ENCODE data around the gene TSC22D2. TPM values are rescaled to one million over a fixed set of nuclear protein-coding genes. Genes with fewer than 3 reads are reported as not detected.

The TSC22D2 gene
- total and polyA plus RNA-seq, 2 of the 8 experiments (the other 6 are each of a cell fraction or from before 2014, with no cell fraction given): 3.4 to 27.6 TPM

- Histone ChIP-seq H3K4me1 (replicated peaks in 1 of 4; ENCODE audit: control insufficient read depth in 3 of 4, insufficient read depth in 4 of 4, low read length in 3 of 4) (no peaks in the 10 kb centered on the region), H4K91ac (replicated peaks; ENCODE audit: insufficient read length, low read length) (no peak overlapping the region), H3K23ac (ENCODE audit: insufficient read length) (no peak overlapping the region), H2AFZ (ENCODE audit: low read length) (no peak overlapping the region), H3K79me2 (ENCODE audit: control insufficient read depth in 1 of 2, insufficient read depth in 2 of 2, low read length in 2 of 2) (peaks cover 0 to 53% of the 10 kb centered on the region in 2 experiments; a peak in 2 of 4 replicates), H2BK5ac (ENCODE audit: low read depth, low read length) (no peak overlapping the region), H4K5ac (ENCODE audit: insufficient read length, low read depth, low read length) (no peak overlapping the region), H3K27ac (ENCODE audit: low read depth, low read length) (no peak overlapping the region), H2BK12ac (ENCODE audit: low read depth, low read length) (no peak overlapping the region), H3K79me1 (ENCODE audit: low read depth, low read length) (no peaks in the 10 kb centered on the region), H4K20me1 (replicated peaks in 1 of 2; ENCODE audit: control insufficient read depth in 1 of 2, insufficient read depth in 2 of 2, low read length in 2 of 2) (peaks cover 2 to 4% of the 10 kb centered on the region in 2 experiments), H2AK5ac (ENCODE audit: low read depth, low read length) (no peak overlapping the region), H3K18ac (ENCODE audit: extremely low read depth, low read length) (no peak overlapping the region), H3K4me2 (ENCODE audit: insufficient read depth in 1 of 2, low read depth in 2 of 2, low read length in 2 of 2) (no peak overlapping the region), H2BK120ac (replicated peaks; ENCODE audit: low read depth, low read length) (no peak overlapping the region), H4K8ac (ENCODE audit: extremely low read depth, insufficient read depth, low read length) (no peak overlapping the region; the same call in 1 of the 2 replicates), H3K36me3 (ENCODE audit: control insufficient read depth in 2 of 4, insufficient read depth in 4 of 4, low read length in 3 of 4) (no peaks in the 10 kb centered on the region), H3K23me2 (ENCODE audit: low read depth, low read length) (no peaks in the 10 kb centered on the region), H2BK15ac (ENCODE audit: low read length) (no peak overlapping the region), H3K27me3 (replicated peaks in 1 of 4; ENCODE audit: control insufficient read depth in 3 of 4, extremely low read depth in 1 of 4, insufficient read depth in 3 of 4, low read length in 3 of 4) (no peaks in the 10 kb centered on the region), H3K4ac (replicated peaks; ENCODE audit: insufficient read length, low read depth, low read length) (no peak overlapping the region), H3K14ac (ENCODE audit: insufficient read length) (no peak overlapping the region), H3K9me3 (ENCODE audit: insufficient read depth in 2 of 2, low read depth in 1 of 2, low read length in 1 of 2) (no peaks in the 10 kb centered on the region), H3K56ac (replicated peaks; ENCODE audit: insufficient read length, low read depth, low read length) (no peak overlapping the region), H3K9ac (replicated peaks in 1 of 4; ENCODE audit: extremely low read depth in 1 of 4, low read depth in 3 of 4, low read length in 3 of 4) (no peak overlapping the region), H2BK20ac (ENCODE audit: low read length) (no peak overlapping the region), H3K4me3 (ENCODE audit: extremely low read depth in 1 of 4, insufficient read depth in 2 of 4, low read depth in 3 of 4, low read length in 4 of 4) (no peak overlapping the region)
- WGBS, 2 experiments (ENCODE audit: extremely low coverage in 1 of 2, insufficient coverage in 1 of 2, insufficient read length in 1 of 2, insufficient replicate concordance in 2 of 2, low coverage in 1 of 2, low lambda C conversion rate in 2 of 2, missing lambda C conversion rate in 1 of 2): 95% methylated on average over 4 of the region's 4 CpGs; no CpG with 5 or more reads in 1 of the 2 experiments
- DNase-seq (ENCODE audit: low read depth in 1 of 2, low spot score in 2 of 2) (no peak), FAIRE-seq (no peak)
- TF ChIP-seq POU5F1 (IDR thresholded peaks at IDR 0.05; ENCODE audit: low read depth, low read length) (no peak), SRF (IDR thresholded peaks at IDR 0.05; ENCODE audit: low read depth, low read length) (no peak), BACH1 (IDR thresholded peaks at IDR 0.05; ENCODE audit: low read length) (no peak), ZNF274 (IDR thresholded peaks at IDR 0.05; ENCODE audit: borderline replicate concordance, extremely low read depth, low read length) (no peak), MAFK (IDR thresholded peaks at IDR 0.05; ENCODE audit: low read depth, low read length) (no peak), NRF1 (IDR thresholded peaks at IDR 0.05; ENCODE audit: low read depth, low read length) (no peak)
- POLR2A ChIA-PET (ENCODE audit: partially characterized antibody): no interaction called here
- CTCF ChIA-PET (ENCODE audit: partially characterized antibody): no interaction called here
These were observed 14.8 kb downstream of the TSC22D2 start for GRCh38 chr3:150422907-150423306.

All from H1 (cell line).